UCSD-AML1 (cell line): Measurements from ENCODE around the gene CD80.

ENCODE experiments used
- DNase-seq: peaks from one replicate; lab custom pipeline; 2025; ENCODE audit not compliant: unreplicated experiment; lab: John Stamatoyannopoulos, UW

The CD80 gene

GRCh38 chr3:119550192-119550910 is 9.1 kb downstream of the CD80 start:
- DNase-seq = no peak

GRCh38 chr3:119548341-119548740 is 11.1 kb downstream of the CD80 start:
- no peak for DNase-seq

- DNase-seq = no peak
These were observed 12.2 kb downstream of the CD80 start for GRCh38 chr3:119547227-119547626.

- DNase-seq = no peak
These were observed 16.3 kb downstream of the CD80 start for GRCh38 chr3:119543147-119543546.

GRCh38 chr3:119542168-119542767 is 17.1 kb downstream of the CD80 start:
- DNase-seq = no peak

- no peak for DNase-seq
These were observed 17.9 kb downstream of the CD80 start for GRCh38 chr3:119541547-119541946.

- no peak for DNase-seq
These were observed 20.6 kb downstream of the CD80 start for GRCh38 chr3:119538772-119539171.

GRCh38 chr3:119536757-119537156 is 22.7 kb downstream of the CD80 start:
- no peak for DNase-seq

GRCh38 chr3:119534296-119534695 is 25.1 kb downstream of the CD80 start:
- DNase-seq = no peak

GRCh38 chr3:119531151-119531550 is 28.3 kb downstream of the CD80 start:
- no peak for DNase-seq

- DNase-seq = no peak
These were observed 29.0 kb downstream of the CD80 start for GRCh38 chr3:119530456-119530855.

- DNase-seq = no peak
These were observed 29.5 kb downstream of the CD80 start for GRCh38 chr3:119529883-119530282.

- no peak for DNase-seq
These were observed 31.7 kb downstream of the CD80 start for GRCh38 chr3:119527714-119528113.

GRCh38 chr3:119524931-119525662 is 34.3 kb downstream of the CD80 start:
- no peak for DNase-seq

- DNase-seq = no peak
These were observed 41.4 kb downstream of the CD80 start for GRCh38 chr3:119518026-119518425.

- no peak for DNase-seq
These were observed 42.3 kb downstream of the CD80 start for GRCh38 chr3:119517112-119517511.

GRCh38 chr3:119514637-119515036 is 44.8 kb downstream of the CD80 start:
- no peak for DNase-seq

- DNase-seq = no peak
These were observed 48.7 kb downstream of the CD80 start for GRCh38 chr3:119510690-119511089.

GRCh38 chr3:119508172-119508845 is 51.1 kb downstream of the CD80 start:
- DNase-seq = peak; percentile 44

GRCh38 chr3:119507404-119507803 is 52.0 kb downstream of the CD80 start:
- DNase-seq = no peak

- no peak for DNase-seq
These were observed 52.8 kb downstream of the CD80 start for GRCh38 chr3:119506631-119507030.

GRCh38 chr3:119500901-119501300 is 58.5 kb downstream of the CD80 start:
- DNase-seq = no peak
